HEK293 (cell line): ENCODE data around the gene APBB2.
A peak's percentile ranks its signal among the peaks of the same experiment; 100 is the strongest.
"Not testable (repeated sequence)": the region's sequence is repeated elsewhere in the genome, so short reads cannot be mapped to it uniquely, and the experiment has no call there.

Source experiments
- CTCF ChIA-PET: fragments of 350-600 bp; formaldehyde crosslinking; extraction: SDS; loops from one replicate; lab custom pipeline; 2021; ENCODE audit warnings: antibody characterized with exemption; lab: Yijun Ruan, JAX
- POLR2A ChIA-PET: fragments of 300-600 bp; formaldehyde crosslinking; extraction: SDS; loops from one replicate; lab custom pipeline; 2020; ENCODE audit warnings: antibody characterized with exemption, inconsistent platforms; lab: Yijun Ruan, JAX
- H3K27ac ChIP-seq: fragments of 200-500 bp; sonication (Bioruptor generic); 2 replicates; pipeline ENCODE4 v1.5.1; 2014; ENCODE audit warnings: low read depth, low read length, control low read depth, inconsistent platforms; ENCODE audit errors: extremely low read depth
- H3K36me3 ChIP-seq, 2 experiments: fragments of 200-500 bp in 1 of 2; sonication (Bioruptor generic) in 1 of 2; 1 replicate in 1 of 2; 2 replicates in 1 of 2; pipeline ENCODE4 v1.5.1; 2014 to 2017; ENCODE audit warnings: inconsistent platforms in 2 of 2, low read length in 2 of 2; ENCODE audit not compliant: control insufficient read depth in 2 of 2, insufficient read depth in 1 of 2
- H3K4me1 ChIP-seq: fragments of 200-500 bp; sonication (Bioruptor generic); 2 replicates; pipeline ENCODE4 v1.5.1; 2014; ENCODE audit warnings: mild to moderate bottlenecking, low read length, inconsistent platforms; ENCODE audit not compliant: control insufficient read depth, insufficient read depth
- H3K4me3 ChIP-seq: 2 replicates; pipeline ENCODE4 v1.5.1; 2011; ENCODE audit warnings: low read depth, mild to moderate bottlenecking, control low read depth, low read length, moderate library complexity
- H3K9me3 ChIP-seq: fragments of 200-500 bp; sonication (Bioruptor generic); 2 replicates; pipeline ENCODE4 v1.5.1; 2014; ENCODE audit warnings: low read depth, low read length, inconsistent platforms; ENCODE audit not compliant: control insufficient read depth, insufficient read depth
- EGR2 ChIP-seq: fragments of 450-650 bp; formaldehyde crosslinking; IDR thresholded peaks from 2 replicates; pipeline ENCODE4 v1.5.1; 2016; ENCODE audit warnings: low read depth, missing biosample characterization, missing genetic modification characterization
- SCRT2 ChIP-seq: fragments of 450-650 bp; formaldehyde crosslinking; IDR thresholded peaks from 2 replicates; pipeline ENCODE4 v1.5.1; 2016; ENCODE audit warnings: missing biosample characterization, missing genetic modification characterization
- SETDB1 ChIP-seq: IDR thresholded peaks from one replicate; pipeline ENCODE4 v1.6.1; 2017; ENCODE audit warnings: mild to moderate bottlenecking, low read length, moderate library complexity, mixed read lengths; ENCODE audit not compliant: insufficient read length
- ZBTB20 ChIP-seq: fragments of 450-650 bp; formaldehyde crosslinking; IDR thresholded peaks from 2 replicates; pipeline ENCODE4 v1.5.1; 2016; ENCODE audit warnings: missing biosample characterization, missing genetic modification characterization
- ZNF133 ChIP-seq: fragments of 450-650 bp; formaldehyde crosslinking; IDR thresholded peaks from 2 replicates; pipeline ENCODE4 v1.5.1; 2016; ENCODE audit warnings: missing biosample characterization, missing genetic modification characterization
- ZNF157 ChIP-seq: fragments of 450-650 bp; formaldehyde crosslinking; IDR thresholded peaks from 2 replicates; pipeline ENCODE4 v1.5.1; 2016; ENCODE audit warnings: missing biosample characterization, missing genetic modification characterization
- ZNF449 ChIP-seq: fragments of 450-650 bp; formaldehyde crosslinking; IDR thresholded peaks from 2 replicates; pipeline ENCODE4 v1.5.1; 2017; ENCODE audit warnings: missing biosample characterization, mild to moderate bottlenecking, missing genetic modification characterization, moderate library complexity
- ZNF473 ChIP-seq: fragments of 450-650 bp; formaldehyde crosslinking; IDR thresholded peaks from 2 replicates; pipeline ENCODE4 v1.5.1; 2017; ENCODE audit warnings: missing biosample characterization, missing genetic modification characterization
- ZNF701 ChIP-seq: fragments of 450-650 bp; formaldehyde crosslinking; IDR thresholded peaks from 2 replicates; pipeline ENCODE4 v1.5.1; 2016; ENCODE audit warnings: missing biosample characterization, missing genetic modification characterization
- ZNF837 ChIP-seq: fragments of 450-650 bp; formaldehyde crosslinking; IDR thresholded peaks from 2 replicates; pipeline ENCODE4 v1.5.1; 2016; ENCODE audit warnings: missing biosample characterization, missing genetic modification characterization
- ZSCAN18 ChIP-seq: fragments of 450-650 bp; formaldehyde crosslinking; IDR thresholded peaks from 2 replicates; pipeline ENCODE4 v1.5.1; 2016; ENCODE audit warnings: missing biosample characterization, missing genetic modification characterization
- TF ChIP-seq, protein P1 (sequence below): fragments of 450-650 bp; IDR thresholded peaks from 2 replicates; pipeline ENCODE4 v1.5.1; 2018; ENCODE audit warnings: missing biosample characterization, mild to moderate bottlenecking, missing genetic modification characterization
- TF ChIP-seq, protein P2 (sequence below): fragments of 450-650 bp; formaldehyde crosslinking; optimal IDR thresholded peaks from 2 replicates; pipeline ENCODE3; 2016; ENCODE audit warnings: missing biosample characterization, mild to moderate bottlenecking, missing genetic modification characterization
- TF ChIP-seq, protein P3 (sequence below): IDR thresholded peaks from 2 replicates; pipeline ENCODE4 v1.6.1; 2011; ENCODE audit warnings: mild to moderate bottlenecking, low read depth, low read length, borderline replicate concordance

Gene APBB2

GRCh38 chr4:41050880-41051775 lies 163.2 kb downstream of the APBB2 start (continued):
- TF ChIP-seq ZNF449 (tag by site-specific recombination) (no peak), SCRT2 (no peak), ZNF473 (tag by site-specific recombination) (no peak), ZSCAN18 (tag by site-specific recombination) (no peak), EGR2 (tag by site-specific recombination) (no peak)
- TF ChIP-seq, protein P1, sequence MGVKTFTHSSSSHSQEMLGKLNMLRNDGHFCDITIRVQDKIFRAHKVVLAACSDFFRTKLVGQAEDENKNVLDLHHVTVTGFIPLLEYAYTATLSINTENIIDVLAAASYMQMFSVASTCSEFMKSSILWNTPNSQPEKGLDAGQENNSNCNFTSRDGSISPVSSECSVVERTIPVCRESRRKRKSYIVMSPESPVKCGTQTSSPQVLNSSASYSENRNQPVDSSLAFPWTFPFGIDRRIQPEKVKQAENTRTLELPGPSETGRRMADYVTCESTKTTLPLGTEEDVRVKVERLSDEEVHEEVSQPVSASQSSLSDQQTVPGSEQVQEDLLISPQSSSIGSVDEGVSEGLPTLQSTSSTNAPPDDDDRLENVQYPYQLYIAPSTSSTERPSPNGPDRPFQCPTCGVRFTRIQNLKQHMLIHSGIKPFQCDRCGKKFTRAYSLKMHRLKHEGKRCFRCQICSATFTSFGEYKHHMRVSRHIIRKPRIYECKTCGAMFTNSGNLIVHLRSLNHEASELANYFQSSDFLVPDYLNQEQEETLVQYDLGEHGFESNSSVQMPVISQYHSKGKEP (tag by site-specific recombination), result no peak
- TF ChIP-seq, all 188 proteins: peak for 0

DNA sequence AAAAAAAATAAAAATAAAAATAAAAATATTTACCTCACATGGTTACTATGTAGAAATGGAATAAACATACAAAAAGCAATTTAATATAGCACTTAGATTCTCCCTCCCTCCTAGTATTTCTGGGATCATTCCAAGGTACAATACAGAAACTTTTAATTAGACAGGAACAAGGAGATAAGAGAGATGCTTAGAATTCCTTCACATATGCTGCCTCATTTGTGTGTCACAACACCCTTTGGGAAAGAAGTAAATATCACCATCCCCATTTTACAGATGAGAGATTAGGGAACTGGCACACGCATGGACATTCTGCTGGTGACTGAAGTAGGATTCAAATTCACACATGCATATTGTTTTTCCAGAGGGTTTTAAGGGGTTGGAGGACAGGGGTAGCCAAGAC lies 164.2 kb downstream of the APBB2 start:
- TF ChIP-seq ZNF701 (tag by site-specific recombination) (no peak), ZBTB20 (no peak), ZNF157 (tag by site-specific recombination) (no peak), ZNF837 (no peak)
- TF ChIP-seq, protein P2, sequence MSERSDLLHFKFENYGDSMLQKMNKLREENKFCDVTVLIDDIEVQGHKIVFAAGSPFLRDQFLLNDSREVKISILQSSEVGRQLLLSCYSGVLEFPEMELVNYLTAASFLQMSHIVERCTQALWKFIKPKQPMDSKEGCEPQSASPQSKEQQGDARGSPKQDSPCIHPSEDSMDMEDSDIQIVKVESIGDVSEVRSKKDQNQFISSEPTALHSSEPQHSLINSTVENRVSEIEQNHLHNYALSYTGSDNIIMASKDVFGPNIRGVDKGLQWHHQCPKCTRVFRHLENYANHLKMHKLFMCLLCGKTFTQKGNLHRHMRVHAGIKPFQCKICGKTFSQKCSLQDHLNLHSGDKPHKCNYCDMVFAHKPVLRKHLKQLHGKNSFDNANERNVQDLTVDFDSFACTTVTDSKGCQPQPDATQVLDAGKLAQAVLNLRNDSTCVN (tag by site-specific recombination), result no peak
- no peaks in the 10 kb centered on the region for H3K4me1 ChIP-seq
- no peak overlapping the region for H3K4me3 ChIP-seq
- no peak overlapping the region for H3K27ac ChIP-seq
- POLR2A ChIA-PET, result no interaction called here
- no peaks in the 10 kb centered on the region for H3K36me3 ChIP-seq
- CTCF ChIA-PET, result no interaction called here
- no peaks in the 10 kb centered on the region for H3K9me3 ChIP-seq

DNA sequence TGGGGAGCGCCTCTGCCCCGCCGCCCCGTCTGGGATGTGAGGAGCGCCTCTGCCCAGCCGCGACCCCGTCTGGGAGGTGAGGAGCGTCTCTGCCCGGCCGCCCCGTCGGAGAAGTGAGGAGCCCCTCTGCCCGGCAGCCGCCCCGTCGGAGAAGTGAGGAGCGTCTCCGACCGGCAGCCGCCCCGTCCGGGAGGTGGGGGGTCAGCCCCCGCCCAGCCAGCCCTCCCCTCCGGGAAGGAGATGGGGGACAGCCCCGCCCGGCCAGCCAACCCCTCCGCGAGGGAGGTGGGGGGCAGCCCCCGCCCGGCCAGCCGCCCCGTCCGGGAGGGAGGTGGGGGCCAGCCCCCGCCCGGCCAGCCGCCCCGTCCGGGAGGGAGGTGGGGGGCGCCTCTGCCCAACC lies 165.2 kb downstream of the APBB2 start:
- POLR2A ChIA-PET, CTCF ChIA-PET, H3K9me3 ChIP-seq, H3K36me3 ChIP-seq, H3K4me1 ChIP-seq, H3K27ac ChIP-seq, H3K4me3 ChIP-seq: not testable (repeated sequence)

DNA sequence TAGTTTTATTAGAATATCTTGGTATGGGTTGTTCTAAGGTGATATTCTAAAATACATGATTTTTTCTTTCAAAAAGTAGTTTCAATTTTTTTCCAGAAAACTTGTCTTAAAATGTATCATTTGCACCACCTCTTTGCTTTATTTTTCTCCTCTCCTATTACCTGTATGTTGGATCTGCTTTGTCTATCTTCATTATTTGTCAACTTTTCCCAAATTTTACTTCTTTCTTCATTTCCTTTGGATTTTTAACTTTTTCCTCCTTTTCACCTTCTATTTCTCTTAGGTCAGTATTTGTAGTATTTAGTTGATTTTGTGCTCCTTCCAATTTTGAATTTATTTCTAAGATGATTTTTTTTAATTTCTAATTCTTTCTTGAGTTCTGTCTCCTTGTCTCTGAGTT lies 169.6 kb downstream of the APBB2 start:
- CTCF ChIA-PET, result interaction anchor here (0.6 kb wide), 1 partner anchor 235 kb away, joined by 3 read pairs; no protein-coding TSS in a partner anchor
- H3K4me3 ChIP-seq, result no peak overlapping the region
- no peaks in the 10 kb centered on the region for H3K9me3 ChIP-seq
- POLR2A ChIA-PET, result no interaction called here
- H3K27ac ChIP-seq, result no peak overlapping the region
- no peaks in the 10 kb centered on the region for H3K36me3 ChIP-seq
- TF ChIP-seq ZNF133 (tag by site-specific recombination) (peak; percentile 99), SETDB1 (peak; percentile 54)
- TF ChIP-seq, protein P3, sequence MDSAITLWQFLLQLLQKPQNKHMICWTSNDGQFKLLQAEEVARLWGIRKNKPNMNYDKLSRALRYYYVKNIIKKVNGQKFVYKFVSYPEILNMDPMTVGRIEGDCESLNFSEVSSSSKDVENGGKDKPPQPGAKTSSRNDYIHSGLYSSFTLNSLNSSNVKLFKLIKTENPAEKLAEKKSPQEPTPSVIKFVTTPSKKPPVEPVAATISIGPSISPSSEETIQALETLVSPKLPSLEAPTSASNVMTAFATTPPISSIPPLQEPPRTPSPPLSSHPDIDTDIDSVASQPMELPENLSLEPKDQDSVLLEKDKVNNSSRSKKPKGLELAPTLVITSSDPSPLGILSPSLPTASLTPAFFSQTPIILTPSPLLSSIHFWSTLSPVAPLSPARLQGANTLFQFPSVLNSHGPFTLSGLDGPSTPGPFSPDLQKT, result no peak
- no peaks in the 10 kb centered on the region for H3K4me1 ChIP-seq
